HPDE6-E6E7 (cell line): ENCODE results near the gene TSC22D2.
"Not testable (repeated sequence)": the region's sequence is repeated elsewhere in the genome, so short reads cannot be mapped to it uniquely, and the experiment has no call there.

Experiments used
- DNase-seq: peaks from one replicate; pipeline ENCODE4 v3.0.0; 2011; ENCODE audit warnings: missing footprints; ENCODE audit errors: extremely low spot score

Gene TSC22D2

GRCh38 chr3:150484410-150484809 is 76.3 kb downstream of the TSC22D2 start:
- DNase-seq = no peak

DNA sequence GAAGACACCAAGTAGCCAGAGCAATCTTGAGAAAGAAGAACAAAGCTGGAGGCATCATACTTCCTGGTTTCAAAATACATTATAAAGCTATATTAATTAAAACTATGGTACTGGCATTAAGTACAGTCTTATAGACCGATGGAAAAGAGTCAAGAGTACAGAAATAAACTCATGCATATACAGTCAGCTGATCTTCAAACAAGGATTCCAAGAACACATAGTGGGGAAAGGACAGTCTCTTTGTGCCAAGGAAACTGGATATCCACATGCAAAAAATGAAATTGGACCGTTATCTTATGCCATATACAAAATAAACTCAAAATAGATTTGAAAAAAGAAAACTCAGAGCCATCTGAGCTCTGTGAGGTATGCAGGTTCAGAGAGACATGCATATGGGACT is 80.8 kb downstream of the TSC22D2 start:
- DNase-seq = no peak

DNA sequence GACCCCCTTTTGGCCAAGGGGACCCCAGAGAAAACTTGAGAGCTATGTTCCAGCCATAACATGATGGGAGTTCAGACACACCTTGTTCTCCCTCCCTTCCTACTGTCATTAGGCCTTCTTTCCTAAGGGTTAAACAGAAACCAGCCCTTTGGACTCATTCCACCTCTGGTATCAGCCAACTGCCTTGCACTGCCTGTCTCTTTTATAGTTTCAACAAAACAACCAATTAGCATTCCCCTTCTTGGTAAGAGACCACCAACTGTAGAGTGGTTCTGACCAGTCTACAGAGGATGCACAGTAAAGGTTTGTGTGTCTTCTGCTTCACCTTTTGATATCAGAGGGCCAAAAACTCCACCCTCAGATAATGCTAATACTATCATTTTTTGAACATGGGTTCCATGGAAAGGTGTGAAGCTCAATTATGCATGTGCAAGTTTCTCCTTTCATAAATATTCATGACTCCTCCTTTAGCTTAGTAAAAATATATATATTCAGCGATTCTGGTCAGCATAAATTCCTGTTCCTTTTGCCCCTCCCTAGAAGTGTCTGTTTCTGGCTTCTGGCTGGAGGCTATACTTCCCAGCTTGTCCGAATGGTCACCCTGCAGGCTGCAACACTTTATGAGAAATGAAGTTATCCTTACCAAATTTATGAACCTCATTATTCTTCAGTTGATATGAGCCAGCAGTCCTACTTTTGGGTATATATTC is 82.3 kb downstream of the TSC22D2 start:
- no peak for DNase-seq

- no peak for DNase-seq
Measured at GRCh38 chr3:150494411-150494977, 86.4 kb downstream of the TSC22D2 start.

DNA sequence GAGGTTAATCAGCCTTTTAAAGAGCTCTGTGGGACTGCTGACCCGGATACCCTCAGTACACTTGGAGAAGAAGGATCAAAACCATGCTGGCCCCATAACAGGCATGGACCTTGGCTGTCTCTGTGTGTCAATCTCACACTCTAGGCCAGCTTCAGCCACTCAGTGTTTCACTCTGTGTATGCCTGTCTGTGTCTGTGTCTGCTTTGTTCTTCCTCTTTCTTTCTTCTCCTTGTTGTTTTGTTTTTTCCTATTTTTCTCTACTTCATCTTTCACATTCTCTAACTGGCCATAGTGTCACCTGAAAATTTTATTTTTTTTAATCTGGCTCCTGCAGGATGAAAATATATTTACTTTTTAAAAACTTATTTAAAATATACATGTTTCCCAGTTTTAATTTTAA is 87.1 kb downstream of the TSC22D2 start:
- DNase-seq = no peak

GRCh38 chr3:150495563-150496168 is 87.6 kb downstream of the TSC22D2 start:
- no peak for DNase-seq

GRCh38 chr3:150497956-150498355 is 89.9 kb downstream of the TSC22D2 start:
- no peak for DNase-seq

GRCh38 chr3:150500960-150501359 is 92.9 kb downstream of the TSC22D2 start:
- not testable (repeated sequence) for DNase-seq

DNA sequence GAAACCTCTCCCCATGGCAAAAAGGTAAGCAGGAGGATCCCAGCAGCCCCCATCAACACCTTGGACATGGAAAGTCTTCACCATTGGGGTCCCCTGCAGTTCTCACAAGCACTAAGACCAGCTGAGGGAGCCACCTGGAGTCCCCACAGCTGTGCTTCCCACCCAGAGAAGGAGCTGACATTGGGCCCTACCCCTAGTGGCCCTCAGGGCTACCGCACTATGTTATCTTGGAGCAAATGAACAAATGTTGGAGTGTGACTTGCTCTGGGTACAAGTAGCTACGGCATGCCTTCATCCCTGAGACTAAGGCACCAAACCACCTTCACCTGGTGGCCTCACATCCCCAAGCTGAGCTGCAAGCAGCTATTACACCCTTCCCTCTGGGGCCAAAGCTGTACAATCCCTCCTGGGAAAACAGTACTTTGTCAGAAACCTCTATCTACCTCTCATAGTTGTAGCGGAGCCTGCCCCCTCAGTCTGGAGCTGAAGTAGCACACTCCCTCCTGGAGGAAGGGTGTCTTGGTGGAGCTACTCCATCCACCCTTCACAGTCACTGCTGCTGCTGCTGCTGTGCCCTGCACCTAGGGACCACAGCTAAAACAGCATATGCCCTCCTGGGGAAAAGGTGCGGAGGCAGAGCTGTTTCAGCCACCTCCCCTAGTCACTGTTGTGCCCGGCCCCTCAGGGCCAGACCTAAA is 95.5 kb downstream of the TSC22D2 start:
- DNase-seq = no peak

- no peak for DNase-seq
Measured at GRCh38 chr3:150504483-150504882, 96.4 kb downstream of the TSC22D2 start.

DNA sequence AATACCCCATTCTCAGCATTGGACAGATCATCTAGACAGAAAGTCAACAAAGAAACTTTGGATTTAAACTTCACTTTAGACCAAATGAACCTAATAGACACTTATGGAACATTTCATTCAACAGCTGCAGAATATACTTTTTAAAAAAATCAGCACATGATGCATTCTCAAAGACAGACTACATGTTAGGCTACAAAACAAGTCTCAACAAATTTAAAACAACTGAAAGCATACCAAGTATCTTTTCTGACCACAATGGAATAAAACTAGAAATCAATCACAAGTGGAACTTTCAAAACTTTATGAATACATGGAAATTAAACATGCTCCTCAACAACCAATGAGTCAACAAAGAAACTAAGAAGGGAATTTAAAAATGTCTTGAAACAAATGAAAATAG is 100.3 kb downstream of the TSC22D2 start:
- no peak for DNase-seq

DNA sequence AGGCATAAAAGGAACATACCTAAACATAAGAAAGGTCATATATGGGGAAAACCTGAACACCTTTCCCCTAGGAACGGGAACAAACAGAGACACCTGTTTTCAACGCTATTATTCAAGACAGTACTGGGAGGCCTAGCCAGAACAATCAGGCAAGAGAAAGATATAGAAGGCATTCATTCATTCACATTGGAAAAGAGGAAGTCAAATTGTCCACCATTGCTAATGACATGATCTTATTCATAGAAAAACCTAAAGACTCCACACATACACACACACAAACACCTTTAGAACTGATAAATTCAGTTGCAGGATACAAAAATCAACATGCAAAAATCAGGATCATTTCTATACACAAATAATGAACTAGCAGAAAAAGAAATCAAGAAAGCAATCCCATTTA is 101.7 kb downstream of the TSC22D2 start:
- DNase-seq = no peak

DNA sequence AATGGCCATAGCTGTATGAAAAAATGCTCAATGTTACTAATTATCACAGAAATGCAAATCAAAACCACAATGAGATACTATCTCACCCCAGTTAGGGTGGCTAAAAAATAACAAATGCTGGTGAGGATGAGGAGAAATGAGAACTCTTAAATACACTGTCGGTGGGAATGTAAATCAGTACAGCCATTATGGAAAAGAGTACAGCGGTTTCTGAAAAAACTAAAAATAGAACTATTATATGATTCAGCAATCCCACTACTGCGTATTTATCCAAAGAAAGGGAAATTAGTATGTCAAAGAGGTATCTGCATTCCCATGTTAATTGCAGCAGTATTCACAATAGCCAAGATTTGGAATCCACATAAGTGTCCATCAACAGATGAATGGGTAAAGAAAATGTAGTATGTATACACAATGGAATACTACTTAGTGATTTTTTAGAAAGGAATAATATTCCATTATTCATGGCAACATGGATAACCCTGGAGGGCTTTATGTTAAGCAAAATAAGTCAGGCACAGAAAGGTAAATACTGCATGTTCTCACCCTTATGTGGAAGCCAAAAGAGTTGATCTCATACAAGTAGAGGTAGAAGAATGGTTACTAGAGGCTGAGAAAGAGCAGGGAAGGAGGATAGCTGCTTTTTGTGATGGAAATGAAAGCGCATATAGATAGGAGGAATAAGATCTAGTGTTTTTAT is 103.2 kb downstream of the TSC22D2 start:
- no peak for DNase-seq

DNA sequence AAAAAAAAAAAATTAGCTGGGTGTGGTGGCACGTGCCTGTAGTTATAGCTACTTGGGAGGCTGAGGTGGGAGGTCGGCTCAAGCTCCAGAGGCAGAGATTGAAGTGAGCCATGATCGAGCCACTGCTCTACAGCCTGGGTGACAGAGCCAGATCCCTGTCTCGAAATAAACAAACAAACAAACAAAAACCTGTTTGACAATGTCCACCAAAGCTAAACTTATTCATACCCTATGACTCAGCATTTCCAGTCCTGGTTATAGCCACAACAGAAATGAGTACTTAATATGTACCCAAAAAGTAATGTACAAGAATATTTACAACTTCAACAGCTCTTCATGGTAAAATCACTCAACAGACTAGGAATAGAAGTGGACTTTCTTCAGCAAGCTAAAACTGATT is 107.1 kb downstream of the TSC22D2 start:
- DNase-seq = no peak
